ENCODE measurements around the gene SIK3. TPM values are rescaled to one million over a fixed set of nuclear protein-coding genes. Genes with fewer than 3 reads are reported as not detected.

Gene SIK3
- total and polyA plus RNA-seq, 12 donors, result 11.7 to 176 (median 25.2) TPM

GRCh38 chr11:116813170-116813569, 285.1 kb downstream of the SIK3 start:
- H3K36me3 ChIP-seq (replicated peaks in 1 of 2), result no peaks in the 10 kb centered on the region
- no peaks in the 10 kb centered on the region for H3K27me3 ChIP-seq
- intact Hi-C loops (cut with DNase I), result no loop called here
- H3K9me3 ChIP-seq (replicated peaks in 1 of 3), result no peaks in the 10 kb centered on the region
- H3K27ac ChIP-seq, result no peak overlapping the region
- no peaks in the 10 kb centered on the region for H3K4me1 ChIP-seq (replicated peaks in 1 of 2)
- WGBS, 4 donors, result 85 to 100% (median 91%) methylated on average over 1 of the region's 1 CpG
- no peak overlapping the region for H3K4me3 ChIP-seq
- no peak for DNase-seq
- TF ChIP-seq CTCF (IDR thresholded peaks at IDR 0.05) (no peak), POLR2A (IDR thresholded peaks at IDR 0.05) (no peak)

DNA sequence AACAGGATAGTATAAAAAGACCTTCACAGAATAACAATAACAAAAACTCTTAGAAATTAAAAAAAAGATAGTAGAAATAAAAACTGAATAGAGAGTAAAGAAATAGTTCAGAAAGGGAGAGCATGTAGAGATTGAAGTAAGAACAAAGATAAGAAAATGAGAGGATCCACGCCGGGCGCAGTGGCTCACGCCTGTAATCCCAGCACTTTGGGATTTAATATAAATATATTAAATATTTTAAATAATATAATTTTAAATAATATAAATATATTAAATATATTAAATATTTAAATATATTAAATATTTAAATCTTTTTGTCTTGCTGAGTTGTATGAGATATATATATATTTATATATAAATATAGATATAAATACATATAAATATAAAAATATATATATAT, 286.1 kb downstream of the SIK3 start:
- no peak for TF ChIP-seq CTCF (IDR thresholded peaks at IDR 0.05)
- no peak for TF ChIP-seq POLR2A (IDR thresholded peaks at IDR 0.05)
- Histone ChIP-seq H3K36me3 (replicated peaks in 1 of 2) (no peaks in the 10 kb centered on the region), H3K4me1 (replicated peaks in 1 of 2) (no peaks in the 10 kb centered on the region), H3K4me3 (no peak overlapping the region), H3K27ac (no peak overlapping the region), H3K9me3 (replicated peaks in 1 of 3) (no peaks in the 10 kb centered on the region), H3K27me3 (no peaks in the 10 kb centered on the region)
- DNase-seq, result no peak
- 93 to 98% (median 95%) methylated on average over 4 of the region's 4 CpGs for WGBS, 4 donors
- intact Hi-C loops (cut with DNase I), result no loop called here

- WGBS, 4 donors, result 80 to 85% (median 83%) methylated on average over 3 of the region's 3 CpGs
- no peak for TF ChIP-seq CTCF (IDR thresholded peaks at IDR 0.05)
- TF ChIP-seq POLR2A (IDR thresholded peaks at IDR 0.05), result no peak
- no peaks in the 10 kb centered on the region for H3K36me3 ChIP-seq (replicated peaks in 1 of 2)
- H3K27ac ChIP-seq, result no peak overlapping the region
- no peaks in the 10 kb centered on the region for H3K4me1 ChIP-seq (replicated peaks in 1 of 2)
- H3K27me3 ChIP-seq, result no peaks in the 10 kb centered on the region
- intact Hi-C loops (cut with DNase I), result no loop called here
- H3K9me3 ChIP-seq (replicated peaks in 1 of 3), result no peaks in the 10 kb centered on the region
- DNase-seq, result no peak
- H3K4me3 ChIP-seq, result no peak overlapping the region
Measured at GRCh38 chr11:116811194-116811593, 287.0 kb downstream of the SIK3 start.

DNA sequence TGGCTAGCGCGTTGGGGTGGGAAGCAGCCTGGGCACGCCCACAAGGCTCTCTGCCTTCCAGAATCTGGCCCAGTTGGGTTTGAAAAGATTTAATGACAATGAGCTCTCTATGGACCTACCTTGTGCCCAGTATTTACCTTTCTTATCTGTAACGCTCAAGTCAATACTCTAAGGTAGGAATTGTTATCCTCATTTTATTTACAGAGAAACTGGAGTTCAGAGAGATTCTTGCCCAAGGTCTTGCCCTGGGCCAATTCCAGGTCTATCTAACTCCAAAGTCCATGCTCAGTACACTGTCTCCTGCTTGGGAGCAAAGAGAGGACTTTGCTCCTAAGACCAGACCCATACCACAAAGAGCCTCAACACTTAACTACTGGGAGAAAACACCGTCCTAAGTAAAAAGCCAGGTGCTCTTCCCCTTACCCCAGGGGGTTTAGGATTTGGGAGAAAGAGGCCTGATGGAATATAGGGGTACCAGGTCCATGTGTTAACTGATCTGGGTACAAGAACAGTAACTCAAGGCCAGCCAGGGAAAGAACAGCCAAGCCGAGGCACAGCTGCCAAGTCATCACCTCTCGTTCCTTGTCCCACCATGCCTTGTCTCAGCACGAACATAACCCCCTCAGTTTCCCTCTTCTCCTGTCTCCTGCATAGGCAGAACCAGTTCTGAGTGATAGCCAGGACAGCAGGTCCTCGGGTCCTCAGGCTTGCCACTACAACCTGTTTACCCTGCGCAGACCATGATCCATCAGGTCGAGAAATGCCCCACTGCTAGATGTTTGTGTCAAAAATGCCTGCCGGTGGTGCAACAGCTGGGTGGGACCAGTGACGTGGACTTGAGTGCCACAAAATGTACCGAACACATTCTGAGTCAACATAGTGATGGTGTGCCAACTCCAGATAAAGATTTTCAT, 289.7 kb downstream of the SIK3 start:
- DNase-seq, result no peak
- intact Hi-C loops (cut with DNase I), result no loop called here
- TF ChIP-seq CTCF (IDR thresholded peaks at IDR 0.05), result no peak
- no peak for TF ChIP-seq POLR2A (IDR thresholded peaks at IDR 0.05)
- Histone ChIP-seq H3K9me3 (replicated peaks in 1 of 3) (no peaks in the 10 kb centered on the region), H3K36me3 (replicated peaks in 1 of 2) (no peaks in the 10 kb centered on the region), H3K4me1 (replicated peaks in 1 of 2) (no peaks in the 10 kb centered on the region), H3K4me3 (no peak overlapping the region), H3K27me3 (no peaks in the 10 kb centered on the region), H3K27ac (no peak overlapping the region)
- WGBS, 4 donors, result 75 to 82% (median 79%) methylated on average over 14 of the region's 14 CpGs

Measured in adrenal gland (tissue), 12 donors.